Measurements from ENCODE around the gene GPX4.

GPX4 gene

GRCh38 chr19:1133471-1133929 is 29.7 kb downstream of the GPX4 start:
- H3K36me3 ChIP-seq (ENCODE audit: insufficient read depth, low read length), result no peaks in the 10 kb centered on the region; the same call in 1 of the 2 replicates
- peak overlapping the region; percentile 80 for H3K4me2 ChIP-seq (ENCODE audit: low read length)
- peak overlapping the region; percentile 33 for H3K27ac ChIP-seq (ENCODE audit: low read depth, low read length, poor library complexity, severe bottlenecking)
- H3K79me2 ChIP-seq (ENCODE audit: insufficient read depth, low read length), result no peaks in the 10 kb centered on the region
- H3K9ac ChIP-seq (ENCODE audit: low read length), result peak overlapping the region; percentile 50; the same call in 1 of the 2 replicates
- no peak overlapping the region for H2AFZ ChIP-seq (ENCODE audit: low read length)
- TF ChIP-seq CTCF (IDR thresholded peaks at IDR 0.05; ENCODE audit: low read length), result no peak
- no peak for TF ChIP-seq EZH2 (IDR thresholded peaks at IDR 0.05; ENCODE audit: borderline replicate concordance, low read length)
- no peaks in the 10 kb centered on the region for H3K27me3 ChIP-seq (ENCODE audit: insufficient read depth, low read length)
- peak overlapping the region; percentile 55 for H3K4me3 ChIP-seq (ENCODE audit: low read depth, low read length, poor library complexity, severe bottlenecking)
- H3K9me3 ChIP-seq (ENCODE audit: low read length), result no peaks in the 10 kb centered on the region
- H3F3A ChIP-seq (ENCODE audit: insufficient read depth, low read length), result no peaks in the 10 kb centered on the region
- no peaks in the 10 kb centered on the region for H3K9me2 ChIP-seq (ENCODE audit: low read depth, low read length)
- H4K20me1 ChIP-seq (ENCODE audit: insufficient read depth, low read length), result no peaks in the 10 kb centered on the region
- H3K4me1 ChIP-seq (ENCODE audit: insufficient read depth, low read length, severe bottlenecking), result peaks cover 53% of the 10 kb centered on the region

- H3K4me2 ChIP-seq (ENCODE audit: low read length), result no peak overlapping the region; the same call in 1 of the 2 replicates
- no peak overlapping the region for H3K4me3 ChIP-seq (ENCODE audit: low read depth, low read length, poor library complexity, severe bottlenecking)
- H3K9me2 ChIP-seq (ENCODE audit: low read depth, low read length), result no peaks in the 10 kb centered on the region
- no peaks in the 10 kb centered on the region for H3K27me3 ChIP-seq (ENCODE audit: insufficient read depth, low read length)
- no peaks in the 10 kb centered on the region for H3F3A ChIP-seq (ENCODE audit: insufficient read depth, low read length)
- no peak for TF ChIP-seq EZH2 (IDR thresholded peaks at IDR 0.05; ENCODE audit: borderline replicate concordance, low read length)
- no peak for TF ChIP-seq CTCF (IDR thresholded peaks at IDR 0.05; ENCODE audit: low read length)
- H3K9me3 ChIP-seq (ENCODE audit: low read length), result no peaks in the 10 kb centered on the region
- H3K36me3 ChIP-seq (ENCODE audit: insufficient read depth, low read length), result no peaks in the 10 kb centered on the region; the same call in 1 of the 2 replicates
- H3K4me1 ChIP-seq (ENCODE audit: insufficient read depth, low read length, severe bottlenecking), result peaks cover 53% of the 10 kb centered on the region
- H3K79me2 ChIP-seq (ENCODE audit: insufficient read depth, low read length), result no peaks in the 10 kb centered on the region
- no peak overlapping the region for H2AFZ ChIP-seq (ENCODE audit: low read length)
- no peak overlapping the region for H3K9ac ChIP-seq (ENCODE audit: low read length)
- H4K20me1 ChIP-seq (ENCODE audit: insufficient read depth, low read length), result no peaks in the 10 kb centered on the region
- H3K27ac ChIP-seq (ENCODE audit: low read depth, low read length, poor library complexity, severe bottlenecking), result no peak overlapping the region
Observed at GRCh38 chr19:1134431-1134830, 30.6 kb downstream of the GPX4 start.

- H3K4me2 ChIP-seq (ENCODE audit: low read length), result peak overlapping the region; percentile 44
- H3F3A ChIP-seq (ENCODE audit: insufficient read depth, low read length), result no peaks in the 10 kb centered on the region
- no peaks in the 10 kb centered on the region; the same call in 1 of the 2 replicates for H3K36me3 ChIP-seq (ENCODE audit: insufficient read depth, low read length)
- no peaks in the 10 kb centered on the region for H3K27me3 ChIP-seq (ENCODE audit: insufficient read depth, low read length)
- no peak overlapping the region for H3K4me3 ChIP-seq (ENCODE audit: low read depth, low read length, poor library complexity, severe bottlenecking)
- no peaks in the 10 kb centered on the region for H3K9me3 ChIP-seq (ENCODE audit: low read length)
- no peak overlapping the region; the same call in 1 of the 2 replicates for H3K9ac ChIP-seq (ENCODE audit: low read length)
- peaks cover 57% of the 10 kb centered on the region for H3K4me1 ChIP-seq (ENCODE audit: insufficient read depth, low read length, severe bottlenecking)
- no peak overlapping the region for H2AFZ ChIP-seq (ENCODE audit: low read length)
- H3K79me2 ChIP-seq (ENCODE audit: insufficient read depth, low read length), result no peaks in the 10 kb centered on the region
- no peaks in the 10 kb centered on the region for H3K9me2 ChIP-seq (ENCODE audit: low read depth, low read length)
- no peaks in the 10 kb centered on the region for H4K20me1 ChIP-seq (ENCODE audit: insufficient read depth, low read length)
- no peak for TF ChIP-seq CTCF (IDR thresholded peaks at IDR 0.05; ENCODE audit: low read length)
- no peak for TF ChIP-seq EZH2 (IDR thresholded peaks at IDR 0.05; ENCODE audit: borderline replicate concordance, low read length)
- peak overlapping the region; percentile 61 for H3K27ac ChIP-seq (ENCODE audit: low read depth, low read length, poor library complexity, severe bottlenecking)
Observed at GRCh38 chr19:1135454-1135853, 31.7 kb downstream of the GPX4 start.

Data from OCI-LY1 (cell line).